Parathyroid adenoma (tissue), 2 donors: ENCODE results near the gene PI4KA.

Experiments used
- H2AFZ ChIP-seq: fragments of 300-600 bp; sonication (generic); one replicate; pipeline ENCODE4 v1.7.0; 2017; ENCODE audit warnings: antibody characterized with exemption, mild to moderate bottlenecking
- H3K27ac ChIP-seq: fragments of 300-600 bp; sonication (generic); one replicate; pipeline ENCODE4 v1.7.0; 2017
- H3K27me3 ChIP-seq: fragments of 300-600 bp; sonication (generic); one replicate; pipeline ENCODE4 v1.7.0; 2017; ENCODE audit warnings: low read length; ENCODE audit not compliant: control insufficient read depth, insufficient read depth
- H3K36me3 ChIP-seq: fragments of 300-600 bp; sonication (generic); one replicate; pipeline ENCODE4 v1.7.0; 2017; ENCODE audit warnings: low read length; ENCODE audit not compliant: control insufficient read depth, insufficient read depth
- H3K4me1 ChIP-seq: fragments of 300-600 bp; sonication (generic); one replicate; pipeline ENCODE4 v1.7.0; 2017; ENCODE audit warnings: control low read depth
- H3K4me2 ChIP-seq: fragments of 300-600 bp; sonication (generic); one replicate; pipeline ENCODE4 v1.7.0; 2017; ENCODE audit warnings: low read length
- H3K4me3 ChIP-seq: fragments of 300-600 bp; sonication (generic); one replicate; pipeline ENCODE4 v1.7.0; 2017; ENCODE audit warnings: low read depth, low read length
- H3K79me2 ChIP-seq: fragments of 300-600 bp; sonication (generic); one replicate; pipeline ENCODE4 v1.7.0; 2017; ENCODE audit warnings: control low read depth
- H3K9ac ChIP-seq: fragments of 300-600 bp; sonication (generic); one replicate; pipeline ENCODE4 v1.7.0; 2017; ENCODE audit warnings: mild to moderate bottlenecking
- H3K9me3 ChIP-seq: fragments of 300-600 bp; sonication (generic); one replicate; pipeline ENCODE4 v1.7.0; 2017; ENCODE audit warnings: low read length; ENCODE audit not compliant: control insufficient read depth
- CTCF ChIP-seq: fragments of 300-600 bp; sonication (generic); IDR thresholded peaks from one replicate; pipeline ENCODE4 v1.7.0; 2017; ENCODE audit warnings: antibody characterized with exemption, mild to moderate bottlenecking
- donor health status: primary hyperparathyroidism.

Gene PI4KA

GRCh38 chr22:20748731-20749428 is 109.7 kb downstream of the PI4KA start:
- Histone ChIP-seq H3K79me2 (no peaks in the 10 kb centered on the region), H3K4me2 (no peak overlapping the region), H3K27me3 (no peaks in the 10 kb centered on the region), H3K9ac (no peak overlapping the region), H2AFZ (no peak overlapping the region), H3K4me3 (no peak overlapping the region), H3K9me3 (no peaks in the 10 kb centered on the region), H3K4me1 (no peaks in the 10 kb centered on the region), H3K36me3 (no peaks in the 10 kb centered on the region), H3K27ac (no peak overlapping the region)
- TF ChIP-seq CTCF, result no peak

GRCh38 chr22:20748082-20748481 is 110.5 kb downstream of the PI4KA start:
- Histone ChIP-seq H3K27ac (no peak overlapping the region), H3K79me2 (no peaks in the 10 kb centered on the region), H3K36me3 (no peaks in the 10 kb centered on the region), H3K27me3 (no peaks in the 10 kb centered on the region), H3K4me1 (no peaks in the 10 kb centered on the region), H3K9ac (no peak overlapping the region), H3K4me2 (no peak overlapping the region), H3K9me3 (no peaks in the 10 kb centered on the region), H3K4me3 (no peak overlapping the region), H2AFZ (no peak overlapping the region)
- no peak for TF ChIP-seq CTCF

- Histone ChIP-seq H3K27ac (no peak overlapping the region), H3K4me3 (no peak overlapping the region), H3K36me3 (no peaks in the 10 kb centered on the region), H2AFZ (no peak overlapping the region), H3K27me3 (no peaks in the 10 kb centered on the region), H3K4me2 (no peak overlapping the region), H3K4me1 (no peaks in the 10 kb centered on the region), H3K9me3 (no peaks in the 10 kb centered on the region), H3K79me2 (no peaks in the 10 kb centered on the region), H3K9ac (no peak overlapping the region)
- TF ChIP-seq CTCF, result no peak
Measured at GRCh38 chr22:20747223-20747622, 111.4 kb downstream of the PI4KA start.

- TF ChIP-seq CTCF, result no peak
- H3K36me3 ChIP-seq, result no peaks in the 10 kb centered on the region
- H3K4me1 ChIP-seq, result no peaks in the 10 kb centered on the region
- no peaks in the 10 kb centered on the region for H3K9me3 ChIP-seq
- no peak overlapping the region for H3K4me2 ChIP-seq
- H2AFZ ChIP-seq, result no peak overlapping the region
- H3K27ac ChIP-seq, result no peak overlapping the region
- H3K27me3 ChIP-seq, result no peaks in the 10 kb centered on the region
- no peaks in the 10 kb centered on the region for H3K79me2 ChIP-seq
- no peak overlapping the region for H3K4me3 ChIP-seq
- H3K9ac ChIP-seq, result no peak overlapping the region
Measured at GRCh38 chr22:20746431-20747189, 112.0 kb downstream of the PI4KA start.
